ENCODE results near the gene CRABP2. TPM values are rescaled to one million over a fixed set of nuclear protein-coding genes. Genes with fewer than 3 reads are reported as not detected.

Gene CRABP2
- total RNA-seq, 2 donors from 2014 or later: 0.99 to 3.6 TPM

DNA sequence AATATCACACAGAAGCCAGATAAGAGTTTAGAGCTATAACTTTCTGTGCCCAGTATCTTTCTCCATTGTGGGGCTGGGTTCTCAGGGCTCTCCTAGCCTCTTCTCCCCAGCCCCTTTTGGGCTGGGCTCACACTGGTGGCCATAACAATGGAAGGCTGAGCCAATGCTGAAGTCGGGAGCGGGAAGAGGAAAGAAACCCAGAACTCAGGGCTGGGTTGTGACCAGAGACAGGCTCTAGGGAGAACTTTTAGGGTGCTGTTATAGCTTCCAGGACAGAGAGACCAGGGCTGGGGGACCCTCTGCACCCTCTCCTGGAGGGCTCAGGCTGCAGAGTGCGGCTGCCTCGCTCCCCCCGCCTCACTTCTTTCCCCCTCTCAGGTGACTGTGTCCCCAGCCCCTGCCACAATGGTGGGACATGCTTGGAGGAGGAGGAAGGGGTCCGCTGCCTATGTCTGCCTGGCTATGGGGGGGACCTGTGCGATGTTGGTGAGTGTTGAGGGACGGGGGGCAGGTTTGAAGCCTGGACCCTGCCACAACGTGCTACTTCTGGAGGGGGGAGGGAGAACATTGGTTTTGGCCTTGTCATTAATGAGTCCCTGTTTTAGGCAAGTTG, 49.4 kb downstream of the CRABP2 start:
- Histone ChIP-seq H3K4me3 (no peak overlapping the region), H3K27me3 (peaks cover 0 to 13% of the 10 kb centered on the region in 2 donors), H3K27ac (no peak overlapping the region), H3K36me3 (replicated peaks in 1 of 2; ENCODE audit: insufficient read depth in 1 of 2, low read depth in 2 of 2) (no peaks in the 10 kb centered on the region), H3K9me3 (no peaks in the 10 kb centered on the region), H3K4me1 (peaks cover 34% of the 10 kb centered on the region)
- TF ChIP-seq POLR2A (IDR thresholded peaks at IDR 0.05): no peak
- TF ChIP-seq, protein P1, sequence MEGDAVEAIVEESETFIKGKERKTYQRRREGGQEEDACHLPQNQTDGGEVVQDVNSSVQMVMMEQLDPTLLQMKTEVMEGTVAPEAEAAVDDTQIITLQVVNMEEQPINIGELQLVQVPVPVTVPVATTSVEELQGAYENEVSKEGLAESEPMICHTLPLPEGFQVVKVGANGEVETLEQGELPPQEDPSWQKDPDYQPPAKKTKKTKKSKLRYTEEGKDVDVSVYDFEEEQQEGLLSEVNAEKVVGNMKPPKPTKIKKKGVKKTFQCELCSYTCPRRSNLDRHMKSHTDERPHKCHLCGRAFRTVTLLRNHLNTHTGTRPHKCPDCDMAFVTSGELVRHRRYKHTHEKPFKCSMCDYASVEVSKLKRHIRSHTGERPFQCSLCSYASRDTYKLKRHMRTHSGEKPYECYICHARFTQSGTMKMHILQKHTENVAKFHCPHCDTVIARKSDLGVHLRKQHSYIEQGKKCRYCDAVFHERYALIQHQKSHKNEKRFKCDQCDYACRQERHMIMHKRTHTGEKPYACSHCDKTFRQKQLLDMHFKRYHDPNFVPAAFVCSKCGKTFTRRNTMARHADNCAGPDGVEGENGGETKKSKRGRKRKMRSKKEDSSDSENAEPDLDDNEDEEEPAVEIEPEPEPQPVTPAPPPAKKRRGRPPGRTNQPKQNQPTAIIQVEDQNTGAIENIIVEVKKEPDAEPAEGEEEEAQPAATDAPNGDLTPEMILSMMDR (IDR thresholded peaks at IDR 0.05): no peak
- ATAC-seq (no peak), DNase-seq (no peak)
- 50 to 58% methylated on average over 9 of the region's 9 CpGs for WGBS, 2 donors
- intact Hi-C loops (cut with DNase I): loop anchor here (5.0 kb wide), 1 partner anchor 34 kb away; no protein-coding TSS in a partner anchor

DNA sequence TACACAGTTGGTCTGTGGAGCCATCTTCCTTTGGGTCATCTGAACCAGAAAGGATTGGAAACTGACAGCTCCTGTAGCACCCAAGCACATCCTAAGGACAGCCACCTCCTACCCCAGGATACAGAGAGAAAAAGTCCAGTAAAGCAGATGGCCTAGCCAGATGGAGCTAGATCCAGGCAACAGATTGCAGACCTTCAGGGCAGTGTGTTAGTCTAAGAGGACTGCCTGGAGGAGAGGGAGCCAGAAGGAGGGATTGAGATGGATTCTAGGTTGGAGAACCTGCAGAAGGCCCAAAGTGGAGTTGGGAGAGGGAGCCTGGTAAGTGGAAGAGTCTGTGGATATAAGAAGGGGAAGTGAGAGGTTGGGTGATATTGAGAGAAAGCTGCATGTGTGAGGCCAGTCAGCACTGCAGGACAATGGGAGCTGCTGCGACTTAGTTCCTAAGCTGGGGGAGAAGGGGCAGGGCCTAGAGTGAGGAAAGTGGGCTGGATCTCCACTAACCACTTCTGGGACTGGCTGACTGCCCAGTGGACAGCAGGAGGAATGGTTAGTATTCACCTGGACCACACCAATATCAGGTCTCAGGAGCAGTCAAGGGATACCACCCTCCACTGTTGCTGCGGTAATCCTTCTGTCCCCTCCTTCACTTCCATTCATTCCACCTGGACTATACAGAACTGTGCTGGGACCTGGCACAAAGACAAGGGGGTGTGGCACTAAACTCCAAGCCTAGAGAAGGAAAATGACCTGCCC, 50.1 kb downstream of the CRABP2 start:
- no peak for DNase-seq
- intact Hi-C loops (cut with DNase I): loop anchor here (5.0 kb wide), 1 partner anchor 33 kb away; no protein-coding TSS in a partner anchor
- 55 to 64% methylated on average over 2 of the region's 2 CpGs for WGBS, 2 donors

DNA sequence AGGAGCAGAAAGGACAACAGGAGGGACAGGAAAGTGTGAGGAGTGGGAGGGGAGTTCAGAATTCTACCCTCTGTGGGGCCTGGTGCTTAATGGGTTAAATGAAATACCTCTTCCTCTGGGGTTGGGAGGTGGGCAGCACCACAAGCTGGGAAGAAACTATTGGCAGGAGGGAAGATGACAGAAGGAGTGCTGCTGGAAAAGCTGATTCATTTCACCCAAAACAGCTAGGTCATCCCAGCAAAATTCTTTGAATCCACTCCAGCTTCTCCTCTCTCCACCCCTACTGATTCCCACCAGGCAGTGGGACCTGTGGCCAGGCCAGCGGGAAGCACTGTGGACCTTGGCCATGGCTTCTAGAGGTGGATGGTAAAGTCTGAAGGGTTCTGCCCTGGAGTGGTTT, 50.7 kb downstream of the CRABP2 start:
- Histone ChIP-seq H3K27ac (no peak overlapping the region), H3K36me3 (replicated peaks in 1 of 2; ENCODE audit: insufficient read depth in 1 of 2, low read depth in 2 of 2) (no peaks in the 10 kb centered on the region), H3K4me3 (no peak overlapping the region), H3K9me3 (no peaks in the 10 kb centered on the region), H3K4me1 (peaks cover 23% of the 10 kb centered on the region), H3K27me3 (peaks cover 0 to 13% of the 10 kb centered on the region in 2 donors)
- ATAC-seq (no peak), DNase-seq (no peak)
- TF ChIP-seq POLR2A (IDR thresholded peaks at IDR 0.05): no peak
- TF ChIP-seq, protein P1 (IDR thresholded peaks at IDR 0.05): no peak
- 91% methylated on average over 1 of the region's 1 CpG; no CpG with 5 or more reads in 1 of the 2 donors for WGBS, 2 donors
- intact Hi-C loops (cut with DNase I): loop anchor here (5.0 kb wide), 1 partner anchor 32 kb away; no protein-coding TSS in a partner anchor

More for the DNA sequence above, 50.1 kb downstream of the CRABP2 start:
- Histone ChIP-seq H3K36me3 (replicated peaks in 1 of 2; ENCODE audit: insufficient read depth in 1 of 2, low read depth in 2 of 2) (no peaks in the 10 kb centered on the region), H3K27ac (no peak overlapping the region), H3K4me1 (peaks cover 28% of the 10 kb centered on the region), H3K9me3 (no peaks in the 10 kb centered on the region), H3K27me3 (peaks cover 0 to 13% of the 10 kb centered on the region in 2 donors), H3K4me3 (no peak overlapping the region)
- no peak for ATAC-seq
- TF ChIP-seq POLR2A (IDR thresholded peaks at IDR 0.05): no peak
- TF ChIP-seq, protein P1 (IDR thresholded peaks at IDR 0.05): no peak

DNA sequence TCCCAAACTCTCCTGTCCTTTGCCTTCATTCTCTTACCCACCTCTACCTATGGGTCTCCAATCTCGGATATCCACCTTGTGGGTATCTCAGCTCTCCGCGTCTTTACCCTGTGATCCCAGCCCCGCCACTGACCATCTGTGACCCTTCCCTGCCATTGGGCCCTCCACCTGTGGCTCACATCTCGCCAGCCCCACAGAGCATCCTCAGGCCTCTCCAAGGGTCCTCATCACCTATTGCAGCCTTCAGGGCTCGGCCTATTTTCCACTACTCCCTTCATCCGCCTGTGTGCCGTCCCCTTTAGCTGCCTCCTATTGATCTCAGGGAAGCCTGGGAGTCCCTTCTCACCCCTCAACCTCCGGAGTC, 52.4 kb downstream of the CRABP2 start:
- intact Hi-C loops (cut with DNase I): no loop called here
- H3K27ac ChIP-seq: no peak overlapping the region
- H3K36me3 ChIP-seq (replicated peaks in 1 of 2; ENCODE audit: insufficient read depth in 1 of 2, low read depth in 2 of 2): no peaks in the 10 kb centered on the region
- DNase-seq: no peak
- no peaks in the 10 kb centered on the region for H3K9me3 ChIP-seq
- peaks cover 29% of the 10 kb centered on the region for H3K4me1 ChIP-seq
- no peak overlapping the region for H3K4me3 ChIP-seq
- no peak for ATAC-seq
- WGBS, 2 donors: 74 to 79% methylated on average over 9 of the region's 9 CpGs
- no peak for TF ChIP-seq POLR2A (IDR thresholded peaks at IDR 0.05)
- TF ChIP-seq, protein P1 (IDR thresholded peaks at IDR 0.05): no peak
- peaks cover 0 to 10% of the 10 kb centered on the region in 2 donors for H3K27me3 ChIP-seq

Measured in body of pancreas (tissue), 4 donors.